ENCODE data around the gene PRKCA. TPM values are rescaled to one million over a fixed set of nuclear protein-coding genes. Genes with fewer than 3 reads are reported as not detected.

The PRKCA gene
- total and polyA plus RNA-seq, 5 experiments from 2014 or later, result 1.3 to 97.3 (median 5.8) TPM

DNA sequence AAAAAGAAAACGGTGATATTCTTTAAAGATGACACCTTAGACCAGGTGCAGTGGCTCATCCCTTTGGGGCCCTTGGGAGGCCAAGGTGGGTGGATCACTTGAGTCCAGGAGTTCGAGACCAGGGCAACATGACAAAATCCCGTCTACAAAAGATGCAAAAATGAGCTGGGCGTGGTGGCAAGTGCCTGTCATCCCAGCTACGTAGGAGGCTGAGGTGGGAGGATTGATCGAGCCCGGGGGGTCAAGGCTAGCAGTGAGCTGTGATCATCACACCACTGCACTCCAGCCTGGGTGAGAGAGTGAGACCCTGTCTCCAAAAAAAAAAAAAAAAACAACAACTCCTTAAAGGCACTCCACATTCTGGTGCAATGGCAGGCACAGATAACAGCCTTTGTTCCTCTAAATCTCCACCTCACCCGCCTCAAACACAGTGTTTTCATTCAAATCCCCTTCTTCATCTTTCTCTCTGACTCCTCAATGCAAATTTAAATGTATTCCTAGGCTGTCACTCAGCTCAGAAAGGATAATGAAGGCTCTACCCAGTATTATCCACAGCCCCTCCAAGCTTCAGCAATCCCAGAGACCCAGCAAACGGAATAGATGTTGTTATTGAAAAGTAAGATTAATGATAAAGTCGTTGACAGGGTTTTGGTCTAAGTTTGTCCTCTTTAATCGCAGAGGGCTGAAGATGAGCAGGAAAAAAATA lies 476.3 kb downstream of the PRKCA start:
- ATAC-seq (no peak), DNase-seq (no peak)
- POLR2A ChIA-PET, result interaction anchor here (0.7 kb wide), 1 partner anchor 90 kb away, joined by 3 read pairs; no protein-coding TSS in a partner anchor
- Mint-ChIP-seq H3K4me1 (peaks cover 0 to 13% (median 2%) of the 10 kb centered on the region in 4 donors), H3K27me3 (no peaks in the 10 kb centered on the region), H3K27ac (peak overlapping the region in 3 of 10 donors; percentile 20 to 65 (median 63)), H3K9me3 (no peaks in the 10 kb centered on the region), H3K36me3 (peaks cover 6 to 70% (median 12%) of the 10 kb centered on the region in 3 donors), H3K4me3 (no peak overlapping the region)

GRCh38 chr17:66779237-66779606 lies 476.8 kb downstream of the PRKCA start:
- H3K4me3 Mint-ChIP-seq, result no peak overlapping the region
- H3K27ac Mint-ChIP-seq, result peak overlapping the region in 3 of 10 donors; percentile 20 to 63 (median 54)
- POLR2A ChIA-PET, result interaction anchor here (0.7 kb wide), 1 partner anchor 90 kb away, joined by 3 read pairs; no protein-coding TSS in a partner anchor
- no peaks in the 10 kb centered on the region for H3K9me3 Mint-ChIP-seq
- H3K27me3 Mint-ChIP-seq, result no peaks in the 10 kb centered on the region
- peaks cover 6 to 65% (median 12%) of the 10 kb centered on the region in 3 donors for H3K36me3 Mint-ChIP-seq
- H3K4me1 Mint-ChIP-seq, result peaks cover 0 to 13% (median 2%) of the 10 kb centered on the region in 4 donors
- DNase-seq, result no peak
- ATAC-seq, result no peak

GRCh38 chr17:66781135-66781534 lies 478.7 kb downstream of the PRKCA start:
- H3K4me3 Mint-ChIP-seq, result no peak overlapping the region
- peaks cover 0 to 53% (median 8%) of the 10 kb centered on the region in 3 donors for H3K36me3 Mint-ChIP-seq
- no peaks in the 10 kb centered on the region for H3K27me3 Mint-ChIP-seq
- no peaks in the 10 kb centered on the region for H3K9me3 Mint-ChIP-seq
- ATAC-seq (no peak), DNase-seq (no peak)
- peaks cover 0 to 9% (median 1%) of the 10 kb centered on the region in 4 donors for H3K4me1 Mint-ChIP-seq
- POLR2A ChIA-PET, result no interaction called here
- peak overlapping the region in 5 of 10 donors; percentile 13 to 89 (median 56) for H3K27ac Mint-ChIP-seq

- peaks cover 0 to 14% (median 5%) of the 10 kb centered on the region in 4 donors for H3K4me1 Mint-ChIP-seq
- no peaks in the 10 kb centered on the region for H3K9me3 Mint-ChIP-seq
- no peaks in the 10 kb centered on the region for H3K27me3 Mint-ChIP-seq
- peak overlapping the region in 2 of 10 donors; percentile 19 to 36 for H3K27ac Mint-ChIP-seq
- no peak for ATAC-seq
- peaks cover 0 to 57% (median 15%) of the 10 kb centered on the region in 3 donors for H3K36me3 Mint-ChIP-seq
- POLR2A ChIA-PET, result no interaction called here
- DNase-seq, result no peak
- H3K4me3 Mint-ChIP-seq, result no peak overlapping the region
Measured at GRCh38 chr17:66782851-66783250, 480.4 kb downstream of the PRKCA start.

GRCh38 chr17:66783656-66784381 lies 481.4 kb downstream of the PRKCA start:
- DNase-seq, result no peak
- no peak for ATAC-seq
- peaks cover 0 to 60% (median 15%) of the 10 kb centered on the region in 3 donors for H3K36me3 Mint-ChIP-seq
- H3K27me3 Mint-ChIP-seq, result no peaks in the 10 kb centered on the region
- no peak overlapping the region for H3K4me3 Mint-ChIP-seq
- peaks cover 0 to 13% (median 5%) of the 10 kb centered on the region in 4 donors for H3K4me1 Mint-ChIP-seq
- POLR2A ChIA-PET, result no interaction called here
- peak overlapping the region in 2 of 10 donors; percentile 27 to 53 for H3K27ac Mint-ChIP-seq
- H3K9me3 Mint-ChIP-seq, result no peaks in the 10 kb centered on the region

DNA sequence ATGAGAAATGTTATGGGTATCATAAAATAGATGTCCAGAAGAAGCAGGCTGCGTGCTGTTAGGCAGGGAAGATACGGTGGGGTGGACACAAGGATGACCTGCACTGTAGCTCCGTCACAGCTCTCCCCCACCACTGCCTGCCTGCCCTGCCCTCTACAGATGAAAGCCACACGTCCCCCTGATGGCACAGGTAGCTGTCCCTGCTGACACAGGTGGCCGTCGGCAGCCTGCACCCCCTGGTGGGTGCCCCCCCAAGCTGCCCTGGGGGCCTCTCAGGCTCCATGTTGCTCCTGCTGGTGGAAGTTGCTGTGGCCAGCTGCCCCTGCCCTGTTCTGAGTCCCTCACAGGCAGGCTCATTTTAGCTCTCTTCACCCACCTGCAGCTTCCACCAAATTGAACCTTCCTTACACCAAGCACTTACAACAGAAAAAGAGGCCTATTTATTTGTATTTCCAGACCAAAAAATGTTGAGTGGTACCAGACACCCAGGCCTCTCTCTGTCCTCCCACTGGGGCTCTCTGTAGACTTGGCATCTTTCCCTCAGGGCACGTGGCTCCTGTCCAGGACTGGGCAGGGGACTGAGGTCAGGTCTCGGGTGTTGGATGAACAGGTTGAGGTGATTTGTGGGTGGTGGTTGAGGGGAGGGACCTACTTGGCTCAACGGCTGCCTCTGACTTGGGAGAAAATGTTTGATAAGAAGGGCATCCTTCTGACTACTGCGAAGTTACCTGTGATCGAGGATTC lies 482.4 kb downstream of the PRKCA start:
- no peaks in the 10 kb centered on the region for H3K27me3 Mint-ChIP-seq
- peaks cover 0 to 12% (median 7%) of the 10 kb centered on the region in 4 donors for H3K4me1 Mint-ChIP-seq
- no peak for DNase-seq
- peaks cover 0 to 58% (median 15%) of the 10 kb centered on the region in 3 donors for H3K36me3 Mint-ChIP-seq
- H3K9me3 Mint-ChIP-seq, result no peaks in the 10 kb centered on the region
- H3K27ac Mint-ChIP-seq, result peak overlapping the region in 1 of 10 donors; percentile 19
- no peak overlapping the region for H3K4me3 Mint-ChIP-seq
- POLR2A ChIA-PET, result no interaction called here
- no peak for ATAC-seq

- DNase-seq, result no peak
- peaks cover 0 to 62% (median 15%) of the 10 kb centered on the region in 3 donors for H3K36me3 Mint-ChIP-seq
- H3K4me3 Mint-ChIP-seq, result no peak overlapping the region
- H3K27me3 Mint-ChIP-seq, result no peaks in the 10 kb centered on the region
- POLR2A ChIA-PET, result no interaction called here
- ATAC-seq, result no peak
- peak overlapping the region in 2 of 10 donors; percentile 33 to 57 for H3K27ac Mint-ChIP-seq
- peaks cover 8 to 18% (median 11%) of the 10 kb centered on the region in 4 donors for H3K4me1 Mint-ChIP-seq
- no peaks in the 10 kb centered on the region for H3K9me3 Mint-ChIP-seq
Measured at GRCh38 chr17:66786107-66786506, 483.7 kb downstream of the PRKCA start.

GRCh38 chr17:66787914-66788313 lies 485.5 kb downstream of the PRKCA start:
- peaks cover 12 to 24% (median 16%) of the 10 kb centered on the region in 4 donors for H3K4me1 Mint-ChIP-seq
- peaks cover 0 to 66% (median 21%) of the 10 kb centered on the region in 3 donors for H3K36me3 Mint-ChIP-seq
- DNase-seq (no peak), ATAC-seq (no peak)
- H3K9me3 Mint-ChIP-seq, result no peaks in the 10 kb centered on the region
- H3K4me3 Mint-ChIP-seq, result no peak overlapping the region
- no peaks in the 10 kb centered on the region for H3K27me3 Mint-ChIP-seq
- H3K27ac Mint-ChIP-seq, result peak overlapping the region in 2 of 10 donors; percentile 6 to 15
- POLR2A ChIA-PET, result no interaction called here

- POLR2A ChIA-PET, result no interaction called here
- H3K27ac Mint-ChIP-seq, result peak overlapping the region in 1 of 10 donors; percentile 14
- no peak overlapping the region for H3K4me3 Mint-ChIP-seq
- ATAC-seq (no peak), DNase-seq (no peak)
- no peaks in the 10 kb centered on the region for H3K27me3 Mint-ChIP-seq
- no peaks in the 10 kb centered on the region for H3K9me3 Mint-ChIP-seq
- peaks cover 0 to 77% (median 29%) of the 10 kb centered on the region in 3 donors for H3K36me3 Mint-ChIP-seq
- H3K4me1 Mint-ChIP-seq, result peaks cover 12 to 24% (median 16%) of the 10 kb centered on the region in 4 donors
Measured at GRCh38 chr17:66789093-66789492, 486.7 kb downstream of the PRKCA start.

DNA sequence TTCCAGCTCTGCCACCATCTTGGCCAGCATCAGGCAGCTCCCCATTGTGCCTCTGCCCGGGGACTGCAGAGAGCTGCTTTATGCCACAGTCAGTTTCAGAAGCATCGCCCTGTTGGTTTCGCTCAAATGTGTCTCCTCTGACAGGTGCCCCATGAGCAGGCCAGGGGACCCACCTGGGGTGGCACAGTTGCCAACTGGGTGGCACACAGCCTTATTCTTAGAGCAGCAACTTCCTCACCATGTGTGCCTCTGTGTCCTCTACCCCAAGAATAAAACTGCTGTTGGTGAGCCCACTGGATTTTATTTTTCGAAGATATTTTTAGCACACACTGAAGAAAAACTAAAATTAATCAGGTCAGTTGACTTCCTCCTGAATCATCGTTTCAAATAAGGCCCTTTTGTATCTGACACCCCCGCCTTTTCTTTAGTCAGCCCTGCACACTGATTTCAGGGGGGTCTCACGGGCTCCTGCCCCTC lies 487.6 kb downstream of the PRKCA start:
- Mint-ChIP-seq H3K9me3 (no peaks in the 10 kb centered on the region), H3K4me3 (no peak overlapping the region), H3K27me3 (no peaks in the 10 kb centered on the region), H3K27ac (peak overlapping the region in 2 of 10 donors; percentile 20 to 52), H3K36me3 (peaks cover 0 to 83% (median 30%) of the 10 kb centered on the region in 3 donors), H3K4me1 (peaks cover 12 to 24% (median 16%) of the 10 kb centered on the region in 4 donors)
- DNase-seq (no peak), ATAC-seq (no peak)
- POLR2A ChIA-PET, result no interaction called here

GRCh38 chr17:66790501-66791061 lies 488.2 kb downstream of the PRKCA start:
- Mint-ChIP-seq H3K27ac (peak overlapping the region in 3 of 10 donors; percentile 25 to 82 (median 65)), H3K9me3 (no peaks in the 10 kb centered on the region), H3K36me3 (peaks cover 0 to 82% (median 32%) of the 10 kb centered on the region in 3 donors), H3K4me1 (peaks cover 12 to 24% (median 16%) of the 10 kb centered on the region in 4 donors), H3K4me3 (no peak overlapping the region), H3K27me3 (no peaks in the 10 kb centered on the region)
- ATAC-seq (no peak), DNase-seq (no peak)
- POLR2A ChIA-PET, result no interaction called here

DNA sequence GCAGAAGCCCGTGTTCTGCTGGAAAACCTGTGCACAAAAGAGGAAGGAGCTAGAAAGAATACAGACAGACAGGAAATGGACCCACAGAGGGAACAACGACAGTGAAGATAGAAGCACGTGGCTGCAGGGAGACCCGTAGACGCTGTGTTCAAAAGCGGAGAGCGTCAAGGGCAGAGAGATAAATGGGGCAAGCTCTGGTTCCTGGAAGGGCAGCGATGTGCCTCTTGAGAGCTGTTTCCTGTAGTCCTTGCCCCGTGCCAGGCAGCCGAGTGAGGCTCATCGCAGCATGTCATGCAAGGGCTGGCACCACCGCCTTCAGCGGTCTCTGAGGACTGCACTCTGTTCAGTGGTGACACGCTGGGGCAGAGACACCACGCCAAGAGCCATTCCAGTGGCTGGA lies 488.9 kb downstream of the PRKCA start:
- ATAC-seq (peak in 1 of 2 donors; percentile 58), DNase-seq (peak in 1 of 10 donors; percentile 11)
- no peaks in the 10 kb centered on the region for H3K27me3 Mint-ChIP-seq
- peaks cover 12 to 24% (median 16%) of the 10 kb centered on the region in 4 donors for H3K4me1 Mint-ChIP-seq
- peak overlapping the region; percentile 37 to 88 (median 76) for H3K27ac Mint-ChIP-seq
- POLR2A ChIA-PET, result no interaction called here
- peaks cover 0 to 87% (median 35%) of the 10 kb centered on the region in 3 donors for H3K36me3 Mint-ChIP-seq
- H3K4me3 Mint-ChIP-seq, result peak overlapping the region in 6 of 10 donors; percentile 2 to 31 (median 11)
- no peaks in the 10 kb centered on the region for H3K9me3 Mint-ChIP-seq
